Cardiac fibroblast (primary cell): ENCODE data around the gene ZNF594.
"Not testable (repeated sequence)": the region's sequence is repeated elsewhere in the genome, so short reads cannot be mapped to it uniquely, and the experiment has no call there.

Experiments used
- DNase-seq, 2 donors: peaks; one replicate each; pipeline versions ENCODE4 v3.0.0 to v3.0.0-alpha.2; 2010; ENCODE audit warnings: low read depth in 2 of 2
- H3K4me3 ChIP-seq, 2 donors: replicated peaks in 1 of 2; 1 replicate in 1 of 2; 2 replicates in 1 of 2; pipeline ENCODE4 v1.5.1; 2011; ENCODE audit warnings: low read depth in 2 of 2, low read length in 2 of 2, mild to moderate bottlenecking in 2 of 2, moderate library complexity in 1 of 2
- TF ChIP-seq, protein P1 (sequence below): IDR thresholded peaks from one replicate; pipeline ENCODE4 v1.5.1; 2011; ENCODE audit warnings: low read depth, mild to moderate bottlenecking, low read length, inconsistent platforms

ZNF594 gene

GRCh38 chr17:5191541-5192417, at the start of gene ZNF594:
ZNF594 (minus strand) TSS chr17:5191868; CDS start chr17:5184256, 7,612 bp downstream.
- peak; percentile 95 to 98 for DNase-seq
- TF ChIP-seq, protein P1, sequence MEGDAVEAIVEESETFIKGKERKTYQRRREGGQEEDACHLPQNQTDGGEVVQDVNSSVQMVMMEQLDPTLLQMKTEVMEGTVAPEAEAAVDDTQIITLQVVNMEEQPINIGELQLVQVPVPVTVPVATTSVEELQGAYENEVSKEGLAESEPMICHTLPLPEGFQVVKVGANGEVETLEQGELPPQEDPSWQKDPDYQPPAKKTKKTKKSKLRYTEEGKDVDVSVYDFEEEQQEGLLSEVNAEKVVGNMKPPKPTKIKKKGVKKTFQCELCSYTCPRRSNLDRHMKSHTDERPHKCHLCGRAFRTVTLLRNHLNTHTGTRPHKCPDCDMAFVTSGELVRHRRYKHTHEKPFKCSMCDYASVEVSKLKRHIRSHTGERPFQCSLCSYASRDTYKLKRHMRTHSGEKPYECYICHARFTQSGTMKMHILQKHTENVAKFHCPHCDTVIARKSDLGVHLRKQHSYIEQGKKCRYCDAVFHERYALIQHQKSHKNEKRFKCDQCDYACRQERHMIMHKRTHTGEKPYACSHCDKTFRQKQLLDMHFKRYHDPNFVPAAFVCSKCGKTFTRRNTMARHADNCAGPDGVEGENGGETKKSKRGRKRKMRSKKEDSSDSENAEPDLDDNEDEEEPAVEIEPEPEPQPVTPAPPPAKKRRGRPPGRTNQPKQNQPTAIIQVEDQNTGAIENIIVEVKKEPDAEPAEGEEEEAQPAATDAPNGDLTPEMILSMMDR, result peak; percentile 71
- H3K4me3 ChIP-seq, result peak within 1 kb of the TSS; percentile 79 to 82

- not testable (repeated sequence) for H3K4me3 ChIP-seq, DNase-seq
Observed at GRCh38 chr17:5239769-5240168, 48.1 kb upstream of the ZNF594 start.

DNA sequence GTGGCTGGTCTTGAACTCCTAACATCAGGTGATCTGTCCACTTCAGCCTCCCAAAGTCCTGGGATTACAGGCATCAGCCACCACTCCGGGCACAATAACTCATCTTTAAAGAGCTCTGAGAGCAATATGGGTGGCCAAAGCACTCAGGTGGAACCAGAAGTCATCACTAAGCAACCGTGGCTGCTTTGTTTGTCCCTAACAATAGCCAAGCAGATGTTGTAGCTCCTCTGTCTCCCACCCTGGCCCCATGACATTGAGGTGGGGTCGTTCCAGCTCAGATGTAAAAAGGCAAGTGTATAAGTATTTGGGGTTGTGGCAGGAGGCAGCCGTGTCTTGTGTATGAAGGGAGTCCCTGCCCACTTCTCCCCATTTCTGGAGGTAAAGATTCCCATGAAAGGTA, 46.7 kb upstream of the ZNF594 start:
- no peak for DNase-seq
- TF ChIP-seq, protein P1, result no peak
- no peak overlapping the region for H3K4me3 ChIP-seq

DNA sequence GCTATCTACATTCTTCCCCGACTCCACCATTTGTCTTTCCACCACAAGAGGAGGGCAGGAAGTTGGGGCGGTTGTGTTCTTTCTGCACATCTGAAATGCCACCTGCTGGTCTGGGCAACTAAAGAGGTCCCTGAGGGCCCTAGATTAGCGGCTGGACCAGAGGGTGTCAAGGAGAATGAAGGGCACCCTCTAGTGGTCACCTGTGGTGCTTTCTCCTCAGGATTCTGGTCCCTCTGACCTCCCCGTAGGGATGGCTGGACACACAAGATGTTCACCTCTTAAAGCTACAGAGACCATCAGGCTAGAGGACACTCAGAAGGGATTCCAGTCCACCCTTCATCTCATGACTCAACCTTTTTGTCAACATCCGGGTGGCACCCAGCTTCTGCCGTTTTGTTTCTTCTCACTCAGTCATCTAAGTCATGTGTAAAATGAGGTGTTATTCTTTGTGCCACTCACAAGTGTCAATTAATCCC, 45.9 kb upstream of the ZNF594 start:
- H3K4me3 ChIP-seq, result no peak overlapping the region
- peak; percentile 55 to 78 for DNase-seq
- TF ChIP-seq, protein P1, result peak; percentile 75

GRCh38 chr17:5236938-5237540, 45.4 kb upstream of the ZNF594 start:
- DNase-seq, result no peak
- H3K4me3 ChIP-seq, result no peak overlapping the region
- TF ChIP-seq, protein P1, result no peak

- DNase-seq, result no peak
- no peak within 1 kb of the TSS for H3K4me3 ChIP-seq
- TF ChIP-seq, protein P1, result no peak
Observed at GRCh38 chr17:5234645-5235576, 43.2 kb upstream of the ZNF594 start, which contains the start of gene SCIMP. SCIMP (minus strand) TSS chr17:5234860; CDS start chr17:5234755, 105 bp downstream.

DNA sequence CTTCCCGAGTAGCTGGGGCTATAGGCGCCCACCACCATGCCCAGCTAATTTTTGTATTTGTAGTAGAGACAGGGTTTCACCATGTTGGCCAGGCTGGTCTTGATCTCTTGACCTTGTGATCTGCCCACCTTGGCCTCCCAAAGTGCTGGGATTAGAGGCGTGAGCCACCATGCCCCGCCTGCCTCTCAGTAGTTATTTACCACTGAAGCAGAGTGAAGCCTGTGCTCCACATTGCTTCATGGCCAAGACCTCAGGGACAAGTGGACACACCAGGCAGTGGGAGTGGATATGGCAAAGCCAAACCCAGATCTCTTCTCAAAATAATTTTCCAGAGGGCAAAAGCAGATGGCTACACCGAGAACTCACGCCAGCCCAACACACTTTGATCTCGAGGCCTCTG, 41.8 kb upstream of the ZNF594 start:
- H3K4me3 ChIP-seq, DNase-seq: not testable (repeated sequence)
